Keratinocyte (primary cell): ENCODE data around the gene NIT2. TPM values are rescaled to one million over a fixed set of nuclear protein-coding genes. Genes with fewer than 3 reads are reported as not detected.

ENCODE experiments used
- DNase-seq: peaks from one replicate; pipeline ENCODE4 v3.0.0-alpha.2; 2011; ENCODE audit warnings: low read depth, missing footprints, low spot score
- FAIRE-seq: peaks from 2 replicates; lab custom pipeline; 2011; peaks lifted over from hg19 to GRCh38; lab: Jason Lieb, UNC
- H2AFZ ChIP-seq: 2 replicates; pipeline ENCODE4 v1.6.0; 2012; ENCODE audit warnings: low read length, control low read depth, inconsistent platforms; ENCODE audit not compliant: control insufficient read depth
- H3K27ac ChIP-seq: 2 replicates; pipeline ENCODE4 v1.5.1; 2011; ENCODE audit warnings: low read length; ENCODE audit not compliant: control insufficient read depth, insufficient read depth
- H3K27me3 ChIP-seq: 3 replicates; pipeline ENCODE4 v1.6.0; 2011; ENCODE audit warnings: low read length; ENCODE audit not compliant: control insufficient read depth, insufficient read depth; ENCODE audit errors: extremely low read depth
- H3K36me3 ChIP-seq, 2 experiments: 2 replicates in 1 of 2; 3 replicates in 1 of 2; pipeline ENCODE4 v1.5.1; 2011; ENCODE audit warnings: low read length in 2 of 2, mild to moderate bottlenecking in 1 of 2; ENCODE audit not compliant: control insufficient read depth in 2 of 2, insufficient read depth in 2 of 2; ENCODE audit errors: extremely low read depth in 1 of 2
- H3K4me1 ChIP-seq: 3 replicates; pipeline ENCODE4 v1.5.1; 2011; ENCODE audit warnings: low read length; ENCODE audit not compliant: control insufficient read depth, insufficient read depth; ENCODE audit errors: extremely low read depth
- H3K4me2 ChIP-seq: 3 replicates; pipeline ENCODE4 v1.6.0; 2011; ENCODE audit warnings: low read depth, low read length; ENCODE audit not compliant: control insufficient read depth, insufficient read depth; ENCODE audit errors: extremely low read depth
- H3K4me3 ChIP-seq, 3 experiments: fragments of 200-600 bp in 1 of 3; sonication (generic) in 1 of 3; 2 replicates in 2 of 3; 3 replicates in 1 of 3; pipeline ENCODE4 v1.5.1; 2011 to 2016; ENCODE audit warnings: low read length in 3 of 3, mild to moderate bottlenecking in 3 of 3, control low read depth in 2 of 3, inconsistent platforms in 1 of 3, low read depth in 1 of 3, mixed read lengths in 1 of 3, mixed run types in 1 of 3, moderate library complexity in 1 of 3; ENCODE audit not compliant: control insufficient read depth in 2 of 3, insufficient read depth in 2 of 3; ENCODE audit errors: extremely low read depth in 1 of 3
- H3K79me2 ChIP-seq: 2 replicates; pipeline ENCODE4 v1.6.0; 2012; ENCODE audit warnings: low read length; ENCODE audit not compliant: control insufficient read depth, insufficient read depth
- H3K9ac ChIP-seq: 3 replicates; pipeline ENCODE4 v1.6.0; 2011; ENCODE audit warnings: low read length; ENCODE audit not compliant: control insufficient read depth, insufficient read depth; ENCODE audit errors: extremely low read depth
- H3K9me1 ChIP-seq: 3 replicates; pipeline ENCODE4 v1.6.0; 2011; ENCODE audit warnings: low read length; ENCODE audit not compliant: control insufficient read depth, insufficient read depth; ENCODE audit errors: extremely low read depth
- H3K9me3 ChIP-seq: 2 replicates; pipeline ENCODE4 v1.5.1; 2012; ENCODE audit warnings: low read depth, low read length; ENCODE audit not compliant: control insufficient read depth
- H4K20me1 ChIP-seq: 3 replicates; pipeline ENCODE4 v1.6.0; 2011; ENCODE audit warnings: low read length; ENCODE audit not compliant: control insufficient read depth, insufficient read depth; ENCODE audit errors: extremely low read depth
- EZH2 ChIP-seq: IDR thresholded peaks from one replicate; pipeline ENCODE4 v1.6.1; 2012; ENCODE audit warnings: inconsistent platforms, mild to moderate bottlenecking, low read length, moderate library complexity
- dilution Hi-C: fragments of 300-500 bp; cut with MboI; formaldehyde crosslinking; loops from one replicate; pipeline ENCODE4 v1.7.0; 2020; ENCODE audit warnings: low sequenced_read_pairs; ENCODE audit not compliant: extremely low pct_ligation_motif_present
- polyA plus RNA-seq, 5 experiments: library from polyadenylated mRNA; depleted of rRNA in 3 of 5; stranded (reverse) in 3 of 5; stranded (forward) in 1 of 5; unstranded in 1 of 5; fragments of >200 nt; gene quantifications; 1 replicate in 1 of 5; 2 replicates in 3 of 5; 3 replicates in 1 of 5; pipeline versions ENCODE4 v1.2.1 to v1.2.3, GENCODE V29; 2011 to 2012; ENCODE audit warnings: missing spikeins in 2 of 5, low read depth in 1 of 5, low replicate concordance in 1 of 5
- TF ChIP-seq, protein P1 (sequence below), 3 experiments: IDR thresholded peaks in 1 of 3; conservative IDR thresholded peaks in 1 of 3; optimal IDR thresholded peaks in 1 of 3; 2 replicates in 2 of 3; 3 replicates in 1 of 3; pipeline versions ENCODE3 to v1.5.1; 2011; ENCODE audit warnings: low read length in 3 of 3, mild to moderate bottlenecking in 3 of 3, moderate library complexity in 2 of 3, control low read depth in 1 of 3, inconsistent platforms in 1 of 3; ENCODE audit not compliant: insufficient read depth in 2 of 3; ENCODE audit errors: extremely low read depth in 1 of 3

The NIT2 gene
- polyA plus RNA-seq, 1 donor (not counting 4 experiments of a cell fraction or from before 2014, with no cell fraction given), result 118 TPM

DNA sequence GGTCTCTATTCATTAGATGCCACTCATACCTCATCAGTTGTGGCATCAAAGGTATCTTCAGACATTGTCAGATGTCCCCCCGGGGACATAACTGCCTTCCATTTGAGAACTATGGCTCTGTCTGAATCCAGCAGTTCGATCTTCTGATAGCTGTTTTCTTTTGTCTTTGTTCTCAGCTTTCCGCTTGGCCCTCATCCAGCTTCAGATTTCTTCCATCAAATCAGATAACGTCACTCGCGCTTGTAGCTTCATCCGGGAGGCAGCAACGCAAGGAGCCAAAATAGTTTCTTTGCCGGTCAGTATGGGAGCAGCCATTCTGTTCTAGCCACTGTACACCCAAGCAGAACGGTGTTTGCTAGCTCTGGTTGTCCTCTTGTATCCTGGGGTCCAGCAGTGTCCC is 4.4 kb downstream of the NIT2 start:
- DNase-seq (no peak), FAIRE-seq (no peak)
- dilution Hi-C loops, result no loop called here
- H3K9ac ChIP-seq, result no peak overlapping the region
- H3K27ac ChIP-seq, result no peak overlapping the region
- no peak overlapping the region for H3K4me3 ChIP-seq
- peaks cover 23% of the 10 kb centered on the region for H3K79me2 ChIP-seq
- H3K4me1 ChIP-seq, result peaks cover 13% of the 10 kb centered on the region
- peaks cover 2 to 20% of the 10 kb centered on the region in 2 experiments for H3K36me3 ChIP-seq
- H3K27me3 ChIP-seq, result no peaks in the 10 kb centered on the region
- no peaks in the 10 kb centered on the region for H3K9me1 ChIP-seq
- H3K9me3 ChIP-seq, result no peaks in the 10 kb centered on the region
- no peak overlapping the region for H3K4me2 ChIP-seq
- TF ChIP-seq, protein P1, sequence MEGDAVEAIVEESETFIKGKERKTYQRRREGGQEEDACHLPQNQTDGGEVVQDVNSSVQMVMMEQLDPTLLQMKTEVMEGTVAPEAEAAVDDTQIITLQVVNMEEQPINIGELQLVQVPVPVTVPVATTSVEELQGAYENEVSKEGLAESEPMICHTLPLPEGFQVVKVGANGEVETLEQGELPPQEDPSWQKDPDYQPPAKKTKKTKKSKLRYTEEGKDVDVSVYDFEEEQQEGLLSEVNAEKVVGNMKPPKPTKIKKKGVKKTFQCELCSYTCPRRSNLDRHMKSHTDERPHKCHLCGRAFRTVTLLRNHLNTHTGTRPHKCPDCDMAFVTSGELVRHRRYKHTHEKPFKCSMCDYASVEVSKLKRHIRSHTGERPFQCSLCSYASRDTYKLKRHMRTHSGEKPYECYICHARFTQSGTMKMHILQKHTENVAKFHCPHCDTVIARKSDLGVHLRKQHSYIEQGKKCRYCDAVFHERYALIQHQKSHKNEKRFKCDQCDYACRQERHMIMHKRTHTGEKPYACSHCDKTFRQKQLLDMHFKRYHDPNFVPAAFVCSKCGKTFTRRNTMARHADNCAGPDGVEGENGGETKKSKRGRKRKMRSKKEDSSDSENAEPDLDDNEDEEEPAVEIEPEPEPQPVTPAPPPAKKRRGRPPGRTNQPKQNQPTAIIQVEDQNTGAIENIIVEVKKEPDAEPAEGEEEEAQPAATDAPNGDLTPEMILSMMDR (optimal IDR thresholded peaks at IDR 0.05 in 1 of 3, IDR thresholded peaks at IDR 0.05 in 1 of 3, conservative IDR thresholded peaks at IDR 0.05 in 1 of 3; ENCODE audit: extremely low read depth in 1 of 3, insufficient read depth in 2 of 3, low read length in 3 of 3), result no peak
- TF ChIP-seq EZH2, result no peak
- H2AFZ ChIP-seq, result no peak overlapping the region
- no peaks in the 10 kb centered on the region for H4K20me1 ChIP-seq

DNA sequence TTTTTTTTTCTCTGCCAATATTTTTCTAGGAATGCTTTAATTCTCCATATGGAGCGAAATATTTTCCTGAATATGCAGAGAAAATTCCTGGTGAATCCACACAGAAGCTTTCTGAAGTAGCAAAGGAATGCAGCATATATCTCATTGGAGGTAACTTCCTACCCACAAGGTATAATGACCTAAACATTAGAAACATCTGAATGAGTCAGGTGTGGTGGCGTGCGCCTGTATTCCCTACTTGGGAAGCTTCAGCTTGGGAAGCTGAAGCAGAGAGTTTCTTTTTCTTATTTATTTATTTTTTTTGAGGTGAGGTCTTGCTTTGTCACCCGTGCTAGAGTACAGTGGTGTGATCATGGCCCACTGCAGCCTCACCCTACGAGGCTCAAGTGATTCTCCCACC is 5.2 kb downstream of the NIT2 start:
- Histone ChIP-seq H3K9me3 (no peaks in the 10 kb centered on the region), H3K9me1 (no peaks in the 10 kb centered on the region), H3K9ac (no peak overlapping the region), H3K36me3 (peaks cover 2 to 23% of the 10 kb centered on the region in 2 experiments), H3K79me2 (peaks cover 20% of the 10 kb centered on the region), H3K4me3 (no peak overlapping the region), H3K27ac (no peak overlapping the region), H3K4me2 (no peak overlapping the region), H3K27me3 (no peaks in the 10 kb centered on the region), H4K20me1 (no peaks in the 10 kb centered on the region), H3K4me1 (peaks cover 8% of the 10 kb centered on the region), H2AFZ (no peak overlapping the region)
- no peak for FAIRE-seq
- no peak for TF ChIP-seq EZH2
- TF ChIP-seq, protein P1 (optimal IDR thresholded peaks at IDR 0.05 in 1 of 3, IDR thresholded peaks at IDR 0.05 in 1 of 3, conservative IDR thresholded peaks at IDR 0.05 in 1 of 3; ENCODE audit: extremely low read depth in 1 of 3, insufficient read depth in 2 of 3, low read length in 3 of 3), result no peak
- no peak for DNase-seq
- dilution Hi-C loops, result no loop called here
